Right renal pelvis (tissue), 4 donors: Measurements from ENCODE around the gene TRDN. TPM values are rescaled to one million over a fixed set of nuclear protein-coding genes. Genes with fewer than 3 reads are reported as not detected.
"Not testable (repeated sequence)": the region's sequence is repeated elsewhere in the genome, so short reads cannot be mapped to it uniquely, and the experiment has no call there.

Experiments
- DNase-seq, 4 donors: peaks; one replicate each; pipeline ENCODE4 v3.0.0-alpha.2; 2013; ENCODE audit warnings: low read depth in 4 of 4, low spot score in 3 of 4, missing footprints in 1 of 4
- polyA plus RNA-seq, 4 donors: library from polyadenylated mRNA; unstranded; fragments of 120-200 nt; gene quantifications; one replicate each; pipeline ENCODE4 v1.2.1, GENCODE V29; 2013; ENCODE audit not compliant: insufficient read length in 4 of 4

The TRDN gene
- polyA plus RNA-seq, 4 donors = 1.8 to 3.8 (median 3.2) TPM

DNA sequence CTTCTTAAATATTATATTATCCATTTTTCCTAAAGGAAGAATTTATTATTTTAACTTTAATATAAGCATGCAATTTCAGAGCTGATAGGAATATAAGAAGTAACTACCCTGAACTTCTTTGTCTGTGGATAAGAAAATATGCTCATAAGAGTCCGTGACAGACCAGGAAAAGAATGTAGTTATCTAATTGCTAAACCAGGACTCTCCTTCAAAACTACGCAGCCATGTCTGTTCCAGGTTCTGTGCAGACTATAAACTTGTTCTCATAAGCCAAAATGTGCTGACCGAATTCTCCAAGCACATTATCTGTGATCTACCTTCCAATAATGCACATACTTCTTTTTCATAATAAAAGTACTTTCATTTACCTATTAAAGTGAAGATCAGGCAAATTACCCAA is 116.5 kb downstream of the TRDN start:
- no peak for DNase-seq

DNA sequence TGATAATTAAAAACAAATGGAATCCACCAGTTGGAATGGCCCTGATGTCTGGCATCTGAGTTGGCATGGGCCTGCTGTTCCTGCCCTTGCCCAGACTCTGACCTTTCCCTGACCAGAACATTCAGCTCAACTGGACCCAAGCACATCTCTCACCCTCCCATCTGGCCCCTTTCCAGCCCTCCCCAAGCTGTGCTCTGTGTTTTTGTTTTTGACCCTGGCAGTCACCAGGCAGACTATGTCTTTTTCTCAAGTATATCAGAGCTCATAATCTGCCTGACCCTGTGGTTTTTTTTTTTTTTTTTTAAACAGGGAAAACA is 117.6 kb downstream of the TRDN start:
- no peak for DNase-seq

- no peak for DNase-seq
These were observed 118.1 kb downstream of the TRDN start for GRCh38 chr6:123518441-123519188.

GRCh38 chr6:123515715-123516114 is 121.0 kb downstream of the TRDN start:
- DNase-seq = no peak

DNA sequence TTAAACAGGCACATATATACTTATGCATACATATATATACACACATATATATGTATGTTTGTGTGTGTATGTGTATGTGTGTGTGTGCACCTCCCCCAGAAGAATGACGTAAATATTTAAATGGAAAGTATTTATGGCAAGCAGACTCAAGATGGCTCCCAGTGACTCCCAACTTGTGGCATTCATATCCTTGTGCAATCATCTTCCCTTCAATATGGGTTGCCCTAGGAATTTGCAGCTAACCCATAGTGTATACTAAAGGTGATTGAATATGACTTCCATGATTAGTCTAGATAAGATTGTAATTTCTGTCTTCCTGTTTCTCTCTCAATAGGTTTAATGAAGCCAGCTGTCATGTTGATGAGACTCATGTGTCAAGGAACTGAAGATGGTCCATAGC is 127.6 kb downstream of the TRDN start:
- DNase-seq = no peak

DNA sequence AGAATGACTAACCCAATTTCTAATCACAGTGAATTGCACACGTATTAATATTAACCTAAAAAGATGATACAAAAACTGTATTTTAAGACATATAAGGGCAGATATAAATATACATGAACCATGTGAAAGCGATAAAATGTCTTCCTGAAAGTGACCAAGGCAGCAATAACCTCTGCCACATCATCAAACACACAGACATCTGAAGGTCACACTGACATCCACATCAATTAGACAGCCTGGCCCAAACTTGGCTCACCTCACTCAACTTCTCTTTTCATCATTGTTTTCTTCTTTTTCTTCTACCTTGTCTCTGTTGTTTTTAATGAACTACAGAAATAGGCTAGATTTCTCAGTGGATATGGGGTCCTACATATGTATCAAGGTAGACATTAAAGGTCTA is 128.5 kb downstream of the TRDN start:
- DNase-seq = no peak

DNA sequence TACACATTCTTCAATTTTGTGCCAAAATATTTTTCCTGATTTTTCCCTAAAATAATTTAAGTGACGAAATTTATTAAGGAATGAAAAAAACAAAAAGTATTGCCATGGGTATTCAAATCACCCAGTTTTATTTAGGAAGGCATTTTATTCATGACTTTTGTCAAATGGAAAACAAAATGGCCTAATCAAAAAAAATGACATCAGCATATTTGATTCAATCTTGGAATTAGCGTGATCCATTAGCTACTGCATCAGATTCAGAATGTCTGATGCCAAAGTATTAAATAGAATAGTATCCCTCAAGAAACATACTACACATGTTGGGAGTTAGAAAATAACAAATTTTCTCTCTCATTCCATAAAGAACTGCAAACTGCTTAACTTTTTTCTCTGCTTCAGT is 129.2 kb downstream of the TRDN start:
- DNase-seq = no peak

- DNase-seq = no peak
These were observed 133.1 kb downstream of the TRDN start for GRCh38 chr6:123503619-123504018.

GRCh38 chr6:123497025-123497424 is 139.7 kb downstream of the TRDN start:
- no peak for DNase-seq

GRCh38 chr6:123489589-123489988 is 147.2 kb downstream of the TRDN start:
- no peak for DNase-seq

- no peak for DNase-seq
These were observed 155.8 kb downstream of the TRDN start for GRCh38 chr6:123480986-123481385.

- DNase-seq = not testable (repeated sequence)
These were observed 164.6 kb downstream of the TRDN start for GRCh38 chr6:123472025-123472702.

GRCh38 chr6:123467392-123467791 is 169.4 kb downstream of the TRDN start:
- no peak for DNase-seq

- DNase-seq = no peak
These were observed 174.6 kb downstream of the TRDN start for GRCh38 chr6:123462152-123462551.

DNA sequence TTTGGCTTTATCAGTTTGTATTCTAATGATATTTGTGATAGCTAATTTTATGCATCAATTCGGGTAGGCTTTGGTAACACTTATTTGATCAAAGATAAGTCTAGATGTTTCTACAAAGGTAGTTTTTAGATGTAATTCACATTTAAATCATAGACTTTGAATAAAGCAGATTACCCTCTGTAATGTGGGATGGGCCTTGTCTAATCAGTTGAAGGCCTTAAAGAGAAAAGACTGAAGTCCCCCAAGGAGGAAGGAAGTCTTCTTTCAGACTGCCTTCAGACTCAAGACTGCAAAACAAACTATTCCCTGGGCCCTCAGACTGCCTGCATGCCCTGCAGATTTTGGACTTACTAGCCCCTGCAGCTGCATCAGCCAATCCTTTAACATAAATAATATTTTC is 178.5 kb downstream of the TRDN start:
- DNase-seq = no peak

DNA sequence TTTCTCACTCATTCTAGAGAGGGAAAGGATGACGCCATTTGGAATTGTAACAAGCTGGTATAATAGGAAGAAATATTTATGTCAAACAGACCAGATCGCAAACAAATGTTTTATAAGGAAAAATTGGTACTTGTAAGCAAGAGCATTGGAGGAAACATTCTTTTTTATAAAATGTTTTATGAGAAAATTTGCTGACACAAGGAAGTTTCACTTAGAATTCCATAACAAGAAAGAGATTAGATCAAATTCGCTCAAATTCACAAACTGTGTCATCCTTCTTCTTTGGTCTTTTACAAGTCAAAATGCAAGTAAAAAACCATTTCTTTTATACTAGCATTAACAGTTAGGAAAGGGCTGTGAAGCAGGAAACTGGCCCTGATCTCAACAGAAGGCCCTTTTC is 179.9 kb downstream of the TRDN start:
- DNase-seq = no peak

DNA sequence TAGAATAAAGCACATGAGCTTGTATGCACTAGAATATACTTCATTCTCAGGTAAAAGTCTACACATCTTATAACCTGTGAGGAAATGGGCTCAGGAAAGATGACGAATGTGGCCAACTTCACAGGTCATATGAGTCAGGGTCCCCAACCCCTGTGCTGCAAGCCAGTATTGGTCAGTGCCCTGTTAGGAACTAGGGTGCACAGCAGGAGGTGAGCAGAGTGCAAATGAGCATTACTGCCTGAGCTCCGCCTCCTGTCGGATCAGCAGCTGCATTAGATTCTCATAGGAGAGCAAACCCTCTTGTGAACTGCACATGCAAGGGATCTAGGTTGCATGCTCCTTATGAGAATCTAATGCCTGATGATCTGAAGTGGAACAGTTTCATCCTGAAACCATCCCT is 182.3 kb downstream of the TRDN start:
- DNase-seq = no peak

DNA sequence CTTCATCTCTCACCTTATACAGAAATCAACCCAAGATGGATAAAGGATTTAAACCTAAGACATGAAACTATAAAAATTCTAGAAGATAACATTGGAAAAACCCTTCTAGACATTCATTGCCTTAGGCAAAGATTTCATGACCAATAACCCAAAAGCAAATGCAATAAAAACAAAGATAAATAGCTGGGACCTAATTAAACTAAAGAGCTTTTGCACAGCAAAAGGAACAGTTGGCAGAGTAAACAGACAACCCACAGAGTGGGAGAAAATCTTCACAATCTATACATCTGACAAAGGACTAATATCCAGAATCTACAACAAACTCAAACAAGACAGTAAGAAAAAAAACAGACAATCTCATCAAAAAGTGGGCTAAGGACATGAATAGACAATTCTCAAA is 183.7 kb downstream of the TRDN start:
- not testable (repeated sequence) for DNase-seq

DNA sequence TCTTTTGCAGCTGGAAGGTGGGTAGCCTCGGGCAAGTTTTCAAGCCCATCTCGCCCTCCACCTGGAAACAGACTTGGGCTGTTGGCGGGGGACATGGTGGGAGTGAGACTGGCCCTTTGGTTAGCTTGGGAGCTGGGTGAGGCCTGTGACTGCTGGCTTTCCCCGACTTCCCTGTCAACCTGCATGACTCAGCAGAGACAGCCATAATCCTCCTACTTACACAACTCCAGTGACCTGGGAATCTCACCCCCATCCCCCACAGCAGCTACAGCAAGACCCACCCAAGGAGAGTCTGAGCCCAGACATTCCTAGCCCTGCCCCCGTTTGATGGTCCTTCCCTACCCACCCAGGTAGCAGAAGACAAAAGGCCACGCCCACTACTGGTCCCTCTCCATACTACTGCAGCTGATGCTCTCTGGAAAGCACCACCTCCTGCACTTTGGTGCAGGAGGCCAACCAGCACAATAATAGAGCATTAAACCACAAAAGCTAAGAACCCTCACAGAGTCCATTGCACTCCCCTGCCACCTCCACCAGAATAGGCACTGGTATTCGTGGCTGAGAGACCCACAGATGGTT is 188.4 kb downstream of the TRDN start:
- DNase-seq = no peak

- no peak for DNase-seq
These were observed 189.3 kb downstream of the TRDN start for GRCh38 chr6:123447315-123447937.

DNA sequence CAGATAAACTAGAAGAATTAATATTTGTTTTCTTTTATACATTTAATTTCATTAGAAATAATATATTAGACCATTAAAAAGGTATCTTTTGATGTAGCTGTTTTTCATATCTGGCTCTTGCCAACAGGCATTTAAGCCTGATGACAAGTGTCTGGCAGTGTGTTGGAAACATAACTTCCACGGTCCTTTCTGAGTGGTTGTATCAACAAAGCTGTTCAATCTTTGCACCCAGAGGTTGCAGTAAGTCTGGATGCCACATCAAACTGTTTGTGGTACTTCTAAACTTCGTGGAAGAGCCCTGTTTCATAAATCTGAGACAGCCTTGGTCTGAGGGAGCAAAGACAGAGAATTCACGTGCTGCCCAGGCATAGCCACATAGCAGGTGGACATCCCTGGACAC is 197.4 kb downstream of the TRDN start:
- no peak for DNase-seq

DNA sequence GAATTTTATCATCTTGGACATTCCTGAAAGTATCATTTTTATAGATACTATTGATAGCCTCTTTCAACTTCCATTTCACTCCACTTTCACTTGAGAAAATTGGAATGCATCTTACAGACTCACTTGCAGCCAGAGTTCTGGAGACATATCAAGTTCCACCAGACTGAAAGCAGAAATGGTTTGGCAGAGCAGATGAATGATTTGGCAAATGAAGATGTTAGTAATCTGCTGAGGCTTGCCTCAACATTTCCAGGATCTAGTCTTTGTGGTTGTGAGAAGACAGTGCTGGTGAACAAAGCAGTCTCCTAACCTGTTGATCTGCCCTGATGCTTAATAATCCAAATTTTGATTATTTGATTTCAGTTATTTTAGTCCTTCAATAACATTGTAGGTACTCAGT is 202.6 kb downstream of the TRDN start:
- no peak for DNase-seq
